Embryonic facial prominence (tissue), 1 donor: ENCODE measurements around the gene CCDC17.
"Not testable (repeated sequence)": the region's sequence is repeated elsewhere in the genome, so short reads cannot be mapped to it uniquely, and the experiment has no call there.

ENCODE experiments used
- DNase-seq: peaks from one replicate; pipeline ENCODE4 v3.0.0-alpha.2; 2016; ENCODE audit errors: extremely low spot score

CCDC17 gene

DNA sequence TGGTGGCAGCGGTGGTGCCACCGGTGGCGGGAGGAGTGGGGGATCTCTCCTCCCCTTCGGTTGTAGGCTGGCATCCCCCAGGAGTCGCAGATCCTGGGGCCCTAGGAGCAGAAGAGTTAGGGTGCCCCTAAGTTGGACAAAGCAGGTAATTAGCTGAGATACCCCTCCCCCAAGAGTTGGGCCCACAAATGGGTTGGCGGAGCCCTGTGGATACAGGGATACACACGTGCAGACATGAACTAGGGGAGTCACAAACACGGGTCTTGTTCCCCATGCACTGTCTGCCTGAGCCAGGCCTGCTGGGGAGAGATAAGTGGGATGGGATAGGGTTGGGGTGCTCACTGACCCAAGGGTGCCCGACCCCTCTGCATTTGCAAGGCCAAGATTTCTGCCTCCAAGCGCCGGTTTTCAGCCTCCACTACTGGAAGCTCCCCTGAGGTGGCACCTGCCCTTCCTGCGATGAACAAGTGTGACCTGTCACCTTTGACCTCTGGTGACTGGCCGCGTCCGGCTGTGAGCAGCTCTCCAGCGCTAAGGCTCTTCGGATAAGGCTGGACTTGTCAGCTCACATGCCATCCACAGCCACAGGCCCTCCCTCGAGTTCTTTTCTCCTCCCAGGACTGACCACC, 1.8 kb downstream of the CCDC17 start:
- no peak for DNase-seq

DNA sequence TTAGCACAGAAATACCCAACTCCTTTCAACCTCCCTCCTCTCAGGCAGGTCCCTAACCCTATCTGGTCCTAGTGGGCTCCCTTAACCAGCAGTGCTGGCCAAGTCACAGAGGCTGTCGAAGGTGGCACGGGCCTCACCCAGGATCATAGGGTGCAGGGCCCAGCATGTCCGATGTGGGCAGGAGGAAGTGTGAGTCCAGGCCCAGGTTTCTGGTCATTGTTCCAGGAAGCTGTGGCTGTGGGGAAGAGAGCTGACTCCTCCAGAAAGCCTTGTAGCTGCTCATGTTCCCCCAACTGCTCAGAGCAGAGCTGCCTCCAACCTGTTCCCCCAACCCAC, 2.4 kb downstream of the CCDC17 start:
- no peak for DNase-seq

DNA sequence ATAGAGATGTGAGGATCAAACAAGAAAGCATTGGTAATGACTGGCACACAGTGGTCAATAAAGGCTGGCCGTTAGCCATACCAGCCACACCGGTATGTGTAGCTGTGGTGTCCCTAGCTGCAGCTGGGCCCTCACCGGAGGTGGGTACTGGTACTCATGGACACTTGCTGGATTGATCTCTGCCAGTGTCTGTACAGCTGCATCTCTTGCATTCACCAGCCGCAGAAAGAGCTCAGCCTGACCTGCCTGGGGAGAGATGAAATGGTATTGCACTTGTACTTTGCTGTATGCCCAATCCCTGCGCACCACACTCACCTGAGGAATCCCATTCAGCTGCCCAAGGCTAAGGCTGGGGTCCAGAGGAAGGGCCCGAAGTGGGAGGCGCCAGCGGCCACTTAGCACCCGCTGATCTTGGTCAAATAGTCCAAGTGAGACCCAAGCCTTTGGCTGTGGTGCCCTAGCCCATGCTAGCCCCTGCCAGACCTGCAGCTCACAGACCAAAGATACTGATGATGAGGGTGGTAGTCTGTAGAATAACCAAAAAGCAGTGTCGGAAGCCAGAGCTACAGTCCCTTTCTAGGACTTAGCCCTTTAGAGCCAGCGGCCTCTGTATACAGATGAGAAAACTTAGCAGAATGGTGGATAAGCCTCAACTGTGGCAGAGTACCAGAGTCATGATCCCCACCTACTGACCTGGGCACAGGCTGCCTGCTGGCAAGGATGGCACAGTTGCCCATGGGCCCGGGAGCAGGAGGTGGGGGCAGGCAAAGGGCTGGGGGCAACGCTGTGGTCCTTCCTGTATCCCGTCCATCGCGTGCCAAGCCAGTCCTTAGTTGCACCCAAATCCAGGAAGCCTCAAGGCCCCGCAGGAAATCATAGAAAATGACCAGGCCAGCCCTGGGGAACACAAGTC, 3.0 kb downstream of the CCDC17 start:
- no peak for DNase-seq

DNA sequence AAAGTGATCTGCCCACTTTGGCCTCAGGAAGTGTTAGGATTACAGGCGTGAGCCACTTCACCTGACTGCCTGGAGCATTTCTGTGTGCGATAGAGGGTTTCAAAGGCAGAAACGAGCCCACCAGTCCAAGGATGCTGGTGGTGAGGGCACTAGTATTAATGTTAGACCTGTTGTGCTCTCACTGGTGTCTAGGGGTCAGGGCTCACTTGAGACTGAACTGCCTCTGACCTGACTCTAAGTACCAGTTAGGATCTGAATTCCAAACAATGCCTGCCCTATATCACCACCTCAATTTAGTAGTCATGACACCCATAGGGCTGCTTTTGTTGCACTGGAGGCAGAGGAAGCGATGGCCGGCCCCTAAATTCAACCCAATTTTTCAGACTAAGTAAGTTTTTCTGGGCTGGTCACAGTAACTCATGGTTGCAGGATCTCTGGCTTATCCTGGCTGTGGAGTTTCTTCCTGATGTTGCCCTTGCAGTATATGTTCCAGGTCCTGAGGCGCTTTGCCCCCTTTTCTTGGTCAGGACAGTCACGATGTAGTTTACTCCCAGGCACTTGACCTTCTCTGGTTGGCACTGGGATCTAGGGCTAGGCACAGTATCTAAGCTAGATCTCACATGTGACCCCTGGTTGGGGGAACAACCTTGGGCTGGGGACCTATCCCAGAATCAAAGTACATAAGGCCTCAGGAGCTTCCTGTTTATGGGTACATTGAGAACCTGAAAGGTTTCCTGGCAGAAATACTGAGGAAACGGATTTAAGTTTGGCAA, 4.5 kb downstream of the CCDC17 start:
- no peak for DNase-seq

DNA sequence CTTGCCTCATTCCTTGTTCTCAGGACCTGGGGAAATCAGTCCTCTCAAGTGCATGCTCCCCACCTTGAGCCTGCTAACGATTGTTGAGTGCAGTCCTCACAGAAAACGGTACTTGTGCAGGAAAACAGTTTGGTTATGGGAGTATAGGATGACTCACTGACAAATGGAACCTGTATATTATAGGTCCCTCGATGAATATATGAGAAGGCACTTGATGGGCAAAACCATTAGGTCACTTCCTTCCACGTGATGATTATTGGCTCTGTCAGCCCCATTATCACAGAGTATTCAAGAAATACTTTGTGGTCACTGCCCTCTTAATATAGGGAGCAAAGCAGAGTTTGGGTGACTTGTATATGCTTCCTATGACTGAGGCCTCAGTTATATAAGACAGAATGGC, 6.2 kb downstream of the CCDC17 start:
- no peak for DNase-seq

DNA sequence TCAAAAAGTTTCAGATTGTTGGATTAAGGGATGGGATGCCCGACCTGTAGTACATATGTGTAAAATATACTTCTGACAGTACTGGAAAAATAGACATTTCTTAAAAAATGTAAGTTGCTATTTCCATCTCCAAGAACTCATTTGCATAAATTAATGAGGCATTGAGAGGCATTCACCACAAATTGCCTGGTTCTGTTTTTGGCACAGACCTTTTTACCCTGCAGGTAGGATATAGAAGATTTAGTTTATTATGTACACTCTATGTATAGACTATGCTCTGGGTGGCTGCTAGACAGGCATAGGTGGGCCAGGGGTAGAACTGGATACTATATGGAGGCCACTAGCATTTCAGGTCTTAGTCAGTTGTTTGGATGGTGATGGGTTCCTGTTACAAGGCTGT, 8.0 kb downstream of the CCDC17 start:
- DNase-seq: no peak

DNA sequence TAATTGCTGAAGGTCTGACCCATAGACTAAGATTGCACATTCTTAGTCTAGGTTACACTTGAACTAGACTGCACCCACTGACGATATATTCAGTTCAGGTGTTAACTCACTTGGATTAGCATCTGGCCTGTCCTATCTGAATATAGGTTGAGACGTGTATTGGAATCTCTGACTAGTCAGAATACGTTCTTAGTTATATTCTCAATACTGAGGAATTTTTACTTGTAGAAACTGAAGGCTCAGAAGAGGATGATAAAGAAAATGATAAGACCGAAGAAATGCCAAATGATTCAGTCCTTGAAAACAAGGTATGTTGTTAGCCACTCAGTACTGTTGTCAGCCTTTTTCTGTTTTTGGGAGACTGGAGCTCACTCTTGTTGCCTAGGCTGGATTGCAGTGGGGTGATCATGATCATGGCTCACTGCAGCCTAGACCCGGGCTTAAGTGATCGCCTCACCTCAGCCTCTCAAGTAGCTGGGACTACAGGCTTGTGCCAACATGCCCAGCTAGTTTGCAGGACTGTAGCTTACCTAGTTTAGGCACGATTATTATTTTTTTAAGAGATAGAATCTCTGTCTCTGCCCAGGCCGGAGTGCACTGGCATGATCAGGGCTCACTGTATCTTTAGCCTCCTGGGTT, 10.8 kb downstream of the CCDC17 start:
- no peak for DNase-seq

DNA sequence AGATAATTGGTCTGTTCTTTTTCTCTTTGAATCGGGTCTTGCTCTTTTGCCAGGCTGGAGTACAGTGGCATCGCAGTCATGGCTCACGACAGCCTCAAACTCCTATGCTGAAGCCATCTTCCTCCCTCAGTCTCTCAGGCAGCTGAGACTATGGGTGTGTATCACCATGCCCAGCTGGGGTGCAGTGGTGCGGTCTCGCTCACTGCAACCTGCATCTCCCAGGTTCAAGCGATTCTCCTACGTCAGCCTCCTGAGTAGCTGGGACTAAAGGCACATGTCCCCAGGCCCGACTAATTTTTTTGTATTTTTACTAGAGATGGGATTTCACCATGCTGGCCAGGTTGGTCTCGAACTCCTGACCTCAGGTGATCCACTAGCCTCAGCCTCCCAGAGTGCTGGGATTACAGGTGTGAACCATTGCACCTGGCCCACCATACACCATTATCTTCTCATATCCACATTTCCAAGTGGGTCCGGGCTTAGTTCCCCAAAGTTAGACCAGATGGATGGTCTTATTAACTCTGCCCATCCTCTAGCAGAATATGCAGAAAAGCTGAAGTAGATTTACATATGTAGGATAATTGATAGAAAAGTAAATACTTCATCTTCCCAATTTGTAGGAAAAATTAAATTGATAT, 13.1 kb downstream of the CCDC17 start:
- no peak for DNase-seq

DNA sequence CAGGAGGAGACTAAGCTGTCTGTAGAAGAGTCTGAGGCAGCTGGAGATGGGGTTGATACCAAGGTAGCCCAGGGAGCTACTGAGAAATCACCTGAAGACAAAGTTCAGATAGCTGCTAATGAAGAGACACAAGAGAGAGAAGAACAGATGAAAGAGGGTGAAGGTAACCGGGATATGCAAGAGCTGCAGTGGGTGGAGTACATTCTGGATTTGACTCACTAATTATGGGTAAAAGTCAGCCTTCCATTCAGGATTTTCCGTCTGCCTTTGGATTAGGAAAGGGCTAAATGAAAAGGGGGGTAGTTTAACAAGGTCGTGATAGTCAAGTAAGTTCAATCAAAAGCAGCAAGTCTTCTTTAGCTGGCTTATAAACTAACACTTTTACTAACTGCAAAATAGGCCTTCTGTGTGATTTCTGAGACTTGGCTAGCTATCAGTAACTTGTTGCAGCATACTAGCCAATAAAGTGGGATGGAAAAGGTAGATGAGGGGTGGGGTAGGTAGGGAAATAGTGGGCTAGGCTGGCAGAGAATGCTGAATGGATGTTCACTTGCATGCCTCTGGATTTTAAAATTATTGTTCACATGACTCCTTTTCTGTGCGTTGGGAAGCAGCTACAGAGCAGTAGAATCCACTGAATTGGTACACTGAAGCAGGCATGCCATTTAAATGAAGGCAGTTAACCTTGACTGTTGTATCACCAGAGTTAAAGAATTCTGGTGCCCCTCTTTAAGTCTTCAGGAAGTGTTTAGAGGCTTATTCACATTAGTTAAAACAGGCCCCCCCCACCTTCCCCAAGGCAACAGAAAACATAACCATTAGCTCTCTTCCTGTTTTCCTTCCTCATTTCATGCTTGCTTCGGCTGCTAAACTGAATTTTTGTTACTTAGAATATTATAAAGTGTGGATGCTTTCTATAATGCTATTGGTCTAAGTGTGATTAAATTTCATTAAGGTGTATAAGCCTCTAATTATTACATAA, 15.4 kb downstream of the CCDC17 start:
- no peak for DNase-seq

DNA sequence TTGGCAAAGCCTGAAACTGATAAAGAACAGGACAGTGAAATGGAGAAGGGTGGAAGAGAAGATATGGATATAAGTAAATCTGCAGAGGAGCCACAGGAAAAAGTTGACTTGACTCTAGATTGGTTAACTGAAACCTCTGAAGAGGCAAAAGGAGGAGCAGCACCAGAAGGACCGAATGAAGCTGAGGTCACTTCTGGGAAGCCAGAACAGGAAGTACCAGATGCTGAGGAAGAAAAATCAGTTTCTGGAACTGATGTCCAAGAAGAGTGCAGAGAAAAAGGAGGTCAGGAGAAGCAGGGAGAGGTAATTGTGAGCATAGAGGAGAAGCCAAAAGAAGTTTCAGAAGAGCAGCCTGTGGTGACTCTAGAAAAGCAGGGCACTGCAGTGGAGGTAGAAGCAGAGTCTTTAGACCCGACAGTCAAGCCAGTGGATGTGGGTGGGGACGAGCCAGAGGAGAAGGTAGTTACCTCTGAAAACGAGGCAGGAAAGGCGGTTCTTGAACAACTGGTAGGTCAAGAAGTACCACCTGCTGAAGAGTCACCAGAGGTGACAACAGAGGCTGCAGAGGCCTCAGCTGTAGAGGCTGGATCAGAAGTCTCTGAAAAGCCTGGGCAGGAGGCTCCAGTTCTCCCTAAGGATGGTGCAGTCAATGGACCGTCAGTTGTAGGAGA, 16.3 kb downstream of the CCDC17 start:
- no peak for DNase-seq

DNA sequence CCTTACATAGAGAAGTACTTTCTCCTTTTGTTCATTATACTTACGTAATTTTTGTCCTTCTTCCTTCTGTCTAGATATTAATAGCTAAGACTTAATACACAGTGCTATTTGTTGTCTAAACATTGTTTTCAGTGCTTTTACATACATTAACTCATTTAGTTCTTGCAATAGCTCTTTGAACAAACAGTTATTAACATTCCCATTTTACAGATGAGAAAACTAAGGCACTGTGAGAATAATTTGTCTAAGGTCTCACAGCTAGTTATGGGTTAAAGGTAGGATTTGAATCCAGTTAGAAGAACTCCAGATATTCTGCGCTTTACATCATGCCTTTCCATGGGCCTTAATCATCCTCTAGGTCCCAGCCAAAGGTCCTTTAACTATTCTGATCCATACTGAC, 19.6 kb downstream of the CCDC17 start:
- no peak for DNase-seq

DNA sequence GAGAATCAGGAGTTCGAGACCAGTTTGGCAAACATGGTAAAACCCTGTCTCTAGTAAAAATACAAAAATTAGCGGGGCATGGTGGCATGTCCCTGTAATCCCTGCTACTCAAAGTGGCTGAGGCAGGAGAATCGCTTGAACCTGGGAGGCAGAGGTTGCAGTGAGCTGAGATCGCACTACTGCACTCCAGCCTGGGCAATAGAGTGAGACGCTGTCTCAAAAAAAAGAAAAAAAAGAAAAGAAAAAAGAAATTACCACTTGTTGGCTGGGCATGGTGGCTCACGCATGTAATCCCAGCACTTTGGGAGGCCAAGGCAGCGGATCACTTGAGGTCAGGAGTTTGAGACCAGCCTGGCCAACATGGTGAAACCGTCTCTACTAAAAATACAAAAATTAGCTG, 27.1 kb downstream of the CCDC17 start:
- DNase-seq: not testable (repeated sequence)

DNA sequence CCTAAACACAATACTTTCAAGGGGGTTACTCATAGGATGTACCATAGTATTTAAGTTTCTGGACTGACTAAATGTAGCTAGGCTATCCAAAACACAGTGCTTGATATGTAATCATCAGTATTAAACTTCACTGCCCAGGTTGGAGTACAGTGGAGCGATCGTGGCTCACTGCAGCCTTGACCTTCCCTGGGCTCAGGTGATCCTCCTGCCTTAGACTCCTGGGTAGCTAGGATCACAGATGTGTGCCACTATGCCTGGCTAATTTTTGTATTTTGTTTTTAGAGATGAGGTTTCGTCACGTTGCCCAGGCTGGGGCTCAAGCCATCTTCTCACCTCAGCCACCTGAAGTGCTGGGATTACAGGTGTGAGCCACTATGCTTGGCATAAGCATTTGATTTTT, 29.4 kb downstream of the CCDC17 start:
- DNase-seq: no peak

DNA sequence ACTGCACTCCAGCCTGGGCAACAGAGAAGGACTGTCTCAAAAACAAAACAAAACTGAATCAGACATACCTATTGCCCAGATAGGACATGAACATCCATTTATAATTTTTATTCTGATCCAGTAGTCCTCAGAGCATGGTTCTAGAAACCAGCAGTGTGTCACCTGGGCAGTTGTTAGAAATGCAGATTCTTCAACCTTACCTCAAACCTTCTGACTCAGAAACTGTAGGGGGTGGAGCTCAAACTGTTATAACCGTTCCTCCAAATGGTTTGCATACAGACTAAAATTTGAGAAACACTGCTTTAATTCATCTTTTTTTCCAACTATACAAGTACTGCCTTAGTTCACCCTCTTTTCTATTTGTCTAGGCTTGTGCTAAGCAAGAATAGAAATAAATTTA, 34.0 kb downstream of the CCDC17 start:
- DNase-seq: no peak

DNA sequence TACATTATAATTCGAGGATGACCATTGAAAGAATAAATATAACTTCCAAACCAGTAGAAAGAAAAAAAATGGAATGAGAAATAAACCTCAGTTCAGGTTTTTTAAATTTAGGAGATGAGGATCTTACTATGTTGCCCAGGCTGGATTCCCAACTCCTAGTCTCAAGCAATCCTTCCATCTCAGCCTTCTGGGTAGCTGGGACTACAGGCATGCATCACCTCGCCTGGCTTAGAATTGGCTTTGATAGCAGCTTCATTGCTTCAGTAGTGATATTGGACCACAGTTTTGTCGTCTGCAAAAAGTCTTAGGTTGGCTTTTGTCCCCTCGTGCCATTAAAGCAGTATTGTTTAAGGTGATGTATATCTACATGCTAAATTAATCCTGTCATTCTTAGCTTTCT, 37.1 kb downstream of the CCDC17 start:
- no peak for DNase-seq

DNA sequence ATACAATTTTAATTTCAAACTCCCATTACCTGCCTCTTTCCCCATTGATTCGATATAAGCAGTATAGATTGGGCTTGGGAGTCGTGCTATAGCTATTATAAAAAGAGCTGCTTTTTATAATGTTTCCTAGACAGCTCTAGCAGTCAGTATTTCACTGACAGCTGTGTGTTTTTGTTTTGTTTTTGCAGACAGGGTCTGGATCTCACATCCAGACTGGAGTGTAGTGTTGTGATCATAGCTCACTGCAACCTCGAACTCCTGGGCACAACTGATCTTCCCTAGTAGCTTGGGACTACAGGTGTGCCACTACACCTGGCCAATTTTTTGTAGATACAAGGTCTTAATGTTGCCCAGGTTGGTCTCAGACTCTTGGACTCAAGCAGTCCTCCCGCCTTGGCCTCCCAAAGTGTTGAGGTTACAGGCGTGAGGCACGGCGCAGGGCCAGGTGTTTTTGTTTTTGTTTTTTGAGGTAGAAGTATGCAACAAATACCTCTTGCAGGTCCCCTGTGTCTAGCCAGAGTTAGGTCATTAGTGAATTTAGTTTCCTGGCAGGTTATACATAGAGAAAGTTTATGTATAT, 38.3 kb downstream of the CCDC17 start:
- no peak for DNase-seq

DNA sequence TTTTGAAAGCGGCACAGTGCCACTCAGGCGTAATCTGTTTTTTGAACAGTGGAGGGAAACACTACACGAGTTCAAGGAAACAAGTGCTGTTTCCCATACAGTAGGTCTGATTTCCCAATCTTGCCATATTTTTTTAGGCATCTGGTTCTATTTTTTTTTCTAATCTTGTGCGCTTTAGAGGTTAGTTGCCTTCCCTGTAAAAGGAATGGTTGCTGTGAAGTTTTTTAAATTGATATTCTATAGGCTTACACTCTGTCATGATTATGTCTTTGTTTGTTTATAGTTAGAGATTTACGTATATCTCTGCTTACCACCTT, 38.8 kb downstream of the CCDC17 start:
- no peak for DNase-seq

DNA sequence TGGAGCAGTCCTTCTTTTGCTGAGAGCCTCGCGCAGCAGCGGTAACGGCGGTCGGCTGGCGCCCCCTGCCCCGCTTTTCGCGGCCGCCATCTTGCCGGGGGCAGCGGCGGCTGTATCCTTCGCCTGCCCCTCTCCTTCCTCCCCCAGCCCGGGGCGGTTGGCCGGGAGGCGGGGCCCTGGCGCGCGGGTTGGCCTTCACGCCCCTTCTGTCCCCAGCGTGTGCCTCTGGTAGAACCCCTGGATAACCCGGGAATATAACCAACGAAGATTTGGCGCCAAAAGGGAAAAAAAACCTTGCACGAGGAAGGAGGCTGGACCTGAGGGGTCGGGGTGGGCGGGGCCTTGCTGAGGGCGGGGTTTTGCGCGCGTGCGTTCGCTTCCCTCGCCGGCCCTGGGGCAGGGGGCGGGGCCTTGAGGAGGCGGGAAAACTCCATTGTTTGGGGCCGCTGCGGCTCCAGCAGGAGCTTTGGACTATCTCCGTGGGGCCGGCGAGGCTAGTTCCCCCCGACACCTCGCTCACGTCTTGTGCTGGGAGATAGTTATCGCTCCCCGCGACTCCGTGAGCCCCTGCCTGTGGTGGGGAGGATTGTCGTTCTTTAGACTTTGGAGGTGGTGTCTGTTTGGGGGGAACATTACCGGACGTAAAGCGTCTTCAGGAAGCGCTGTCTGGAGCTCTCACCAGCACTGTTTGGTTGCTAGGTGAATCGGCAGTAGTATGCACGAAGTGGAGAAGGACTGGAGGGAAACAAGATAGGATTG, 39.3 kb downstream of the CCDC17 start:
- peak; percentile 79 for DNase-seq
